HG03342 (cell line): ENCODE results near the gene SLC35A5.

Source experiments
- ATAC-seq: cut with Tn5 transposase; IDR thresholded peaks from one replicate; pipeline ENCODE4 v1.9.1; 2021; ENCODE audit warnings: mild to moderate bottlenecking, moderate library complexity; ENCODE audit not compliant: unreplicated experiment

Gene SLC35A5

DNA sequence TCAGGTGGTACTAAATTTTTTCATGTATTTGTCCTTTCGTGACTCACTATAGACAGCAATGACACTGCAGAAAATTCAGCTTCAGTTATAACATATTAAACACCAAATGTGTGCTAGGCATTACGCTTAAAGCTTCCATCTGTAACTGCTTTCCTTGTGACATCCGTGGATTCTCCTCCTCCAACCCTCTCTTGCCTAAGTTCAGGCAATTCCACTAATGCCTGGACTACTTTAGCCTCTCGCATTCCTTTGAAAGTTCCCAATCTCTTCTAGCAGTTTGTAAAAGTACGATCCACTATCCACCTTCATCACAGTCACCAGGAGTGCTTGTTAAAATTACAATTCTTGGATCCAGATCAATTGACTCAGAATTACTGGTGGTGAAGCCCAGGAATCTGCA is 61.4 kb downstream of the SLC35A5 start:
- no peak for ATAC-seq

- no peak for ATAC-seq
These were observed 61.9 kb downstream of the SLC35A5 start for GRCh38 chr3:112623717-112624116.

DNA sequence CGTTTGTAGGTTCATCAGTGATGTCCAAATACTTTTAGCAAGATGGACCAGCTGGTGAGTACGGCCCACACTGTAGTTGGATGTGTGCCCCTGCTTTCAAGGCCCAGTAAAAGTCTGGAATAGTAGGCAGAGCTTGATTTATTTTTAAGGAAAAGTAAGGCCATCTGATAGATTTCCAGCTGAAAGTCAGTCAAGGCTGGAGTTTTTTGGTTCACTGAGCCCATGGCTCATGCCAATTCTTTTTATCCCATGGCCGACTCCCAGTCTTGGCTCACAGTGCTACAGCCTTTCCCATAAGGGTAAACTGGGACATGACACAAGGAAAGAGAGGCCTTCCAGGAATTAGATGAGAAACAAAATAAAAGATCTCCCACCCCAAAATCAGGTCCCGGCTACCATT is 65.6 kb downstream of the SLC35A5 start:
- no peak for ATAC-seq

DNA sequence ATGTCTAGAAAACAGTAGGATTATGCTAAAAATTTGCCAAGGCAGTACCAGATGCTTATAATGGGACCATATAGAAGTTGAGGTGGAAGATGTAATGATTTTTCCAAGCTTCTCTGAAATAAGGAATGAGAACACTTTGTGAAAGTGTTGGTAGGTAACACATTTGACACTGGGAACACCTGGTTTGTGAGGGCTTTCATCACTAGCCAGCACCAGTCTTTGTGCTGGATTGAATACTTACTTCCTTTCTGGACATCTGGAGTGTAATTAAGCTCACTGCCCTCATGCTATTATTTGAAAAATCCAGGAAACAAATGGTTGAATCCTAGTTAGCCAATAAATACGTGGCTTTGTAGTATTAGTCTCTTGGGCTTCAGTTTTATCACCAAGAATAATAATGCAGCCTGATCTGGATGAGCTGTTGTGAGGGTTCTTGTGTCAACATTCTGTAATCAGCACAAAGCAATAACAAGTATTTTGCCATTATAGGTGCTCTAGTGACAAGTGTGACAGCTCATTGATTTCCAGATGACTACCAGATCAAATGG is 66.1 kb downstream of the SLC35A5 start:
- no peak for ATAC-seq

- no peak for ATAC-seq
These were observed 67.6 kb downstream of the SLC35A5 start for GRCh38 chr3:112629425-112629824.

DNA sequence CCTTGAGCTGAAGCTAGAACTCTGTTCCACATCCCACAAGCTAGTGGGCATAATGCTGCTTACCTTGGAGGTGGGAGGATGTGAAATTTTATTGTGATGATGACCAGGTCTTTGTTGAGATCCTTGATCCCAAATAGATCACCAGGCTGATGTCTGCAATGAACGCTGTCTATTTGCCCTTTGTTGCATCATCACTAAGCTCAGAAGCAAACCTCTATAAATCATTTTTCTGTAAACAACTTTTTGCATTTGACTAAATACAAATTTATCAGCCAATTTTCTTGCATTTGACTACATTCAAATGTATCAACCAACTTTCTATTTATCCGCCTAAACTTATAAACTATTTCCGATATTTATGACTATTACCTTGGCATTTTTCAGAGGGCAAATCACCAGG is 69.4 kb downstream of the SLC35A5 start:
- no peak for ATAC-seq

GRCh38 chr3:112632596-112632995 is 70.8 kb downstream of the SLC35A5 start:
- ATAC-seq = no peak

DNA sequence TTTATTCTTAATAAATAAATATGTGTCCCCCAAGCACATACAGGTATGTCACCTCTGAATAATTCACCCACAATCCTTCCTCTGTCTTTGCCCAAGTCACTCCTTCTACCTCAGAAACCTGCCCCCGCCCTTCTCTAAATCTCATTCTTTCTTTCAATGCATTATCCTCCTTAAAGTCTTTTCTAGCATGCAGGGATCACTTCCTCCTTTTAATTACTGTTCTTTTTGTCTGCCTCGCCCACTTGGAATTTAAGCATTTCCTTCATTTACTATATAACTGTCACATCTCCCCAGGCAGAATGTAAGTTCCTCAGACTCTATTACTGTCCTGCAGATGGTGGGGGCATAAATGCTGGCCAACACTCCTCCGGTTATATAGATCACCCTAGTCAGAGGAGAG is 71.3 kb downstream of the SLC35A5 start:
- no peak for ATAC-seq

DNA sequence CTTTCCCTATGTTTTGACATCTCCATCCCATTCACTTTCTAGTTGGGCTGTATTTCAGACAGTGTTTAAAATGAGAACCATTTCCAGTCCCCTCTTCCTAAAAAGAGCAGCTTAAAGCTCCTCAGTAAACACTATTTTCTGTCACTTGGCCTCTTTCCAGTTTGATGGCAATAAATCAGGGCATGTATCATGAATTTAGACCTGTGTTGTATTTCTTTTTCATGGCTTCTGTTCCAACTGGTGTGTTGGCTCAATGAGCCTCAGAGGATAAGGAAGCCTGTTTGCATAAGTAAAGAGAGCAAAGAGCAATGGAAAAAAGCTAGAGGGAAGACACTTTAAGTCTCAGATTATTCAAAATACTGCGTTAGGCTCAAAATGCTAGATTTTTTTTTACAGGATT is 71.9 kb downstream of the SLC35A5 start:
- ATAC-seq = no peak

- ATAC-seq = no peak
These were observed 73.1 kb downstream of the SLC35A5 start for GRCh38 chr3:112634786-112635541.
